Inflammatory macrophage treated with lipopolysaccharide for 1 hour (primary cell): ENCODE results near the gene ANKRD62.

ENCODE experiments used
- DNase-seq, 2 donors: peaks; one replicate each; pipeline ENCODE4 v3.0.0-alpha.2; 2020 to 2022

The ANKRD62 gene

GRCh38 chr18:12093520-12094257 lies at the start of gene ANKRD62:
Gene ANKRD62, plus strand, starts transcription at chr18:12093843. Its CDS starts 175 bp downstream, at chr18:12094018.
- DNase-seq: no peak

GRCh38 chr18:12044591-12044990 lies 49.1 kb upstream of the ANKRD62 start:
- DNase-seq: no peak

GRCh38 chr18:12046046-12046750 lies 47.4 kb upstream of the ANKRD62 start:
- no peak for DNase-seq

- no peak for DNase-seq
These were observed 46.8 kb upstream of the ANKRD62 start for GRCh38 chr18:12046751-12047335.

GRCh38 chr18:12048010-12048826 lies 45.4 kb upstream of the ANKRD62 start:
- DNase-seq: no peak

- DNase-seq: peak in 1 of 2 donors; percentile 30
These were observed 44.8 kb upstream of the ANKRD62 start for GRCh38 chr18:12048827-12049175.

- peak; percentile 14 to 25 for DNase-seq
These were observed 43.4 kb upstream of the ANKRD62 start for GRCh38 chr18:12049978-12050811.

- DNase-seq: peak; percentile 6 to 15
These were observed 40.8 kb upstream of the ANKRD62 start for GRCh38 chr18:12052866-12053265.

- DNase-seq: peak; percentile 52 to 70
These were observed 40.4 kb upstream of the ANKRD62 start for GRCh38 chr18:12053289-12053688.

- DNase-seq: no peak
These were observed 37.4 kb upstream of the ANKRD62 start for GRCh38 chr18:12056034-12056883.

GRCh38 chr18:12056884-12057402 lies 36.7 kb upstream of the ANKRD62 start:
- DNase-seq: no peak

GRCh38 chr18:12057419-12058039 lies 36.1 kb upstream of the ANKRD62 start:
- no peak for DNase-seq

GRCh38 chr18:12059334-12060181 lies 34.1 kb upstream of the ANKRD62 start:
- DNase-seq: no peak

- no peak for DNase-seq
These were observed 33.3 kb upstream of the ANKRD62 start for GRCh38 chr18:12060182-12060870.

GRCh38 chr18:12061685-12062084 lies 32.0 kb upstream of the ANKRD62 start:
- no peak for DNase-seq

- DNase-seq: no peak
These were observed 30.7 kb upstream of the ANKRD62 start for GRCh38 chr18:12062974-12063373.

GRCh38 chr18:12064086-12064763 lies 29.4 kb upstream of the ANKRD62 start:
- no peak for DNase-seq

- DNase-seq: no peak
These were observed 28.2 kb upstream of the ANKRD62 start for GRCh38 chr18:12065397-12065796.
